ENCODE measurements around the gene CST7.

CST7 gene

GRCh38 chr20:24965065-24965919 is 16.2 kb downstream of the CST7 start:
- no peak for DNase-seq

- DNase-seq, result no peak
Observed at GRCh38 chr20:24966317-24967012, 17.4 kb downstream of the CST7 start.

- DNase-seq, result no peak
Observed at GRCh38 chr20:24968278-24968800, 19.3 kb downstream of the CST7 start.

- DNase-seq, result no peak
Observed at GRCh38 chr20:24969186-24970029, 20.3 kb downstream of the CST7 start.

GRCh38 chr20:24970030-24970553 is 21.0 kb downstream of the CST7 start:
- DNase-seq, result no peak

GRCh38 chr20:24970754-24971153 is 21.7 kb downstream of the CST7 start:
- no peak for DNase-seq

- DNase-seq, result no peak
Observed at GRCh38 chr20:24971376-24972101, 22.5 kb downstream of the CST7 start.

GRCh38 chr20:24972341-24972740 is 23.3 kb downstream of the CST7 start:
- DNase-seq, result no peak

GRCh38 chr20:24977336-24977735 is 28.3 kb downstream of the CST7 start:
- DNase-seq, result no peak

GRCh38 chr20:24977797-24978196 is 28.7 kb downstream of the CST7 start:
- no peak for DNase-seq

GRCh38 chr20:24978513-24978912 is 29.4 kb downstream of the CST7 start:
- no peak for DNase-seq

GRCh38 chr20:24979036-24979960 is 30.2 kb downstream of the CST7 start:
- no peak for DNase-seq

GRCh38 chr20:24980291-24981053 is 31.4 kb downstream of the CST7 start:
- DNase-seq, result no peak

- no peak for DNase-seq
Observed at GRCh38 chr20:24981282-24981681, 32.2 kb downstream of the CST7 start.

- no peak for DNase-seq
Observed at GRCh38 chr20:24981790-24982189, 32.7 kb downstream of the CST7 start.

- no peak for DNase-seq
Observed at GRCh38 chr20:24983896-24984295, 34.8 kb downstream of the CST7 start.

- DNase-seq, result no peak
Observed at GRCh38 chr20:24984961-24985640, 36.0 kb downstream of the CST7 start.

- DNase-seq, result no peak
Observed at GRCh38 chr20:24985802-24986201, 36.7 kb downstream of the CST7 start.

GRCh38 chr20:24986436-24987015 is 37.5 kb downstream of the CST7 start:
- DNase-seq, result no peak
